Measurements from ENCODE around the gene GRIN2C.

GRIN2C gene

DNA sequence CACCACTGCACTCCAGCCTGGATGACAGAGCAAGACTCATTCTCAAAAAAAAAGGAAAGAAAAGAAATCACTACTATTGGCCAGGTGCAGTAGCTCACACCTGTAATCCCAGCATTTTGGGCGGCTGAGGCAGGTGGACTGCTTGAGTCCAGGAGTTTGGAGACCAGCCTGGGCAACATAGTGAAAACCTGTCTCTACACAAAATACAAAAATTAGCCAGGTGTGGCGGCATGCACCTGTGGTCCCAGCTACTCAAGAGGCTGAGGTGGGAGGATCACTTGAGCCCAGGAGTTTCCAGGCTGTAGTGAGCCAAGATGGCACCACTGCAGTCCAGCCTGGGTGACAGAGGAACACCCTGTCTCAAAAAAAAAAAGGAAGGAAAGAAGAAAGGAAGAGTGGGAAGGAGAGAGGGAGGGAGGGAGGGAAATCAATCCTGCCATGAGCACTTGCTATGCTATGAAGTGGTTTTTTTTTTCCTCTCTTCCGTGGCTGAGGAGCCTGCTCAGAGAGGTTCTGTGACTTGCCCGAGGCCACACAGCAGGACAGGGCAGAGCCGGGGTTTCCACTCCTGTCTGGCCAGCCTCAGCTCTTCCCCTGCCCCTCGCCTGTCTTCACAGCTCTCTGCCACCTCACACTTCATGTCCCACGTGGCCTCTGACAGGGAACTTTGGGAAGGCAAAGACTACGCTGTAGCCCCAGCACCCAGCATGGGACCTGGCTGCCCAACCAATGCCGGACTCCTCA lies 10.9 kb downstream of the GRIN2C start:
- no peaks in the 10 kb centered on the region for H3K9me3 ChIP-seq (ENCODE audit: insufficient read depth, low read length)
- no peak for TF ChIP-seq EZH2phosphoT487 (IDR thresholded peaks at IDR 0.05; ENCODE audit: low read depth)
- TF ChIP-seq, protein P1, sequence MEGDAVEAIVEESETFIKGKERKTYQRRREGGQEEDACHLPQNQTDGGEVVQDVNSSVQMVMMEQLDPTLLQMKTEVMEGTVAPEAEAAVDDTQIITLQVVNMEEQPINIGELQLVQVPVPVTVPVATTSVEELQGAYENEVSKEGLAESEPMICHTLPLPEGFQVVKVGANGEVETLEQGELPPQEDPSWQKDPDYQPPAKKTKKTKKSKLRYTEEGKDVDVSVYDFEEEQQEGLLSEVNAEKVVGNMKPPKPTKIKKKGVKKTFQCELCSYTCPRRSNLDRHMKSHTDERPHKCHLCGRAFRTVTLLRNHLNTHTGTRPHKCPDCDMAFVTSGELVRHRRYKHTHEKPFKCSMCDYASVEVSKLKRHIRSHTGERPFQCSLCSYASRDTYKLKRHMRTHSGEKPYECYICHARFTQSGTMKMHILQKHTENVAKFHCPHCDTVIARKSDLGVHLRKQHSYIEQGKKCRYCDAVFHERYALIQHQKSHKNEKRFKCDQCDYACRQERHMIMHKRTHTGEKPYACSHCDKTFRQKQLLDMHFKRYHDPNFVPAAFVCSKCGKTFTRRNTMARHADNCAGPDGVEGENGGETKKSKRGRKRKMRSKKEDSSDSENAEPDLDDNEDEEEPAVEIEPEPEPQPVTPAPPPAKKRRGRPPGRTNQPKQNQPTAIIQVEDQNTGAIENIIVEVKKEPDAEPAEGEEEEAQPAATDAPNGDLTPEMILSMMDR (IDR thresholded peaks at IDR 0.05; ENCODE audit: low read depth, low read length) = no peak
- H2AFZ ChIP-seq (ENCODE audit: low read depth, low read length) = no peak overlapping the region
- no peaks in the 10 kb centered on the region for H3K79me2 ChIP-seq (ENCODE audit: low read length)
- H3K36me3 ChIP-seq (replicated peaks; ENCODE audit: low read depth, low read length) = no peaks in the 10 kb centered on the region
- H3K27me3 ChIP-seq (ENCODE audit: low read depth, low read length) = no peaks in the 10 kb centered on the region
- no peaks in the 10 kb centered on the region for H4K20me1 ChIP-seq (ENCODE audit: insufficient read depth, low read length)
- no peak overlapping the region for H3K4me3 ChIP-seq (ENCODE audit: low read length)
- no peak overlapping the region for H3K4me2 ChIP-seq (ENCODE audit: low read length)
- no peak overlapping the region for H3K9ac ChIP-seq (ENCODE audit: low read length)
- no peak overlapping the region for H3K27ac ChIP-seq (ENCODE audit: low read length)
- no peaks in the 10 kb centered on the region for H3K4me1 ChIP-seq (ENCODE audit: low read length)

DNA sequence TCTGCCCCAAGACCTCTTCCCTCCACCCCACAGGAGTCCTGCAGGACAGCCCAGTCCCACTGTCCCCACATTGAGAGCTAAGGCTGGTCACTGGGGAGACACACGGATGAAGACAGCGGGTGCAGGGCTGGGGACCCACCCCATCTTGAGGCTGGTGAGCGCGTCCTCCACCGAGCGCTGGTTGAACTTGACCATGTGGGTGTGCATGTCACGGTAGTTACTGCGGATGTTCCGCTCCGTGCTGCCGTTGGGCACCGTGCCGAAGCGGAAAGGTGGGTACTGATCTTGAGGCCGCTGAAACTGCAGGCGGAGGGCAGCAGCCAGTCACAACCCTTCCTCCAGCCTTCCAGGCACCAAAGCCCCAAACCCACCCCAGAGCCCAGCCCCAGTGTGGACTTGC lies 13.1 kb downstream of the GRIN2C start:
- no peaks in the 10 kb centered on the region for H3K27me3 ChIP-seq (ENCODE audit: low read depth, low read length)
- no peaks in the 10 kb centered on the region for H3K9me3 ChIP-seq (ENCODE audit: insufficient read depth, low read length)
- no peaks in the 10 kb centered on the region for H4K20me1 ChIP-seq (ENCODE audit: insufficient read depth, low read length)

DNA sequence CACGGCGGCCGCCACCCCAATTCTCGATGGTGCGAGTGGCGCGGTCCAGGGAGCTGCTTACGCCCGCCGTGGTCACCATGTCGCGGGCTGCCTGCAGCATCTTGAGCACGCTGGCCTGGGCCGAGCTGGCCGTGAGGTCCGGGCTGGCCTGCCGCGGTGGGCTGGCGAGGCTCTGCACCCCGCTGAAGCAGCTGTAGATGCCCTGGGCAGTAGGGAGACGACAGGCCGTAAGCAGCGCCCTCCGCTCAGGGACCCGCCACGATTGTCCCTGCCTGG lies 16.4 kb downstream of the GRIN2C start:
- H4K20me1 ChIP-seq (ENCODE audit: insufficient read depth, low read length) = no peaks in the 10 kb centered on the region
- no peak overlapping the region for H3K4me2 ChIP-seq (ENCODE audit: low read length)
- H3K9ac ChIP-seq (ENCODE audit: low read length) = no peak overlapping the region

More for the DNA sequence above, 13.1 kb downstream of the GRIN2C start:
- H3K4me1 ChIP-seq (ENCODE audit: low read length) = no peaks in the 10 kb centered on the region
- H3K36me3 ChIP-seq (replicated peaks; ENCODE audit: low read depth, low read length) = no peaks in the 10 kb centered on the region
- H3K27ac ChIP-seq (ENCODE audit: low read length) = no peak overlapping the region
- no peaks in the 10 kb centered on the region for H3K79me2 ChIP-seq (ENCODE audit: low read length)
- H3K4me2 ChIP-seq (ENCODE audit: low read length) = no peak overlapping the region
- no peak overlapping the region for H2AFZ ChIP-seq (ENCODE audit: low read depth, low read length)
- TF ChIP-seq, protein P1 (IDR thresholded peaks at IDR 0.05; ENCODE audit: low read depth, low read length) = no peak
- no peak for TF ChIP-seq EZH2phosphoT487 (IDR thresholded peaks at IDR 0.05; ENCODE audit: low read depth)
- no peak overlapping the region for H3K9ac ChIP-seq (ENCODE audit: low read length)
- H3K4me3 ChIP-seq (ENCODE audit: low read length) = no peak overlapping the region

DNA sequence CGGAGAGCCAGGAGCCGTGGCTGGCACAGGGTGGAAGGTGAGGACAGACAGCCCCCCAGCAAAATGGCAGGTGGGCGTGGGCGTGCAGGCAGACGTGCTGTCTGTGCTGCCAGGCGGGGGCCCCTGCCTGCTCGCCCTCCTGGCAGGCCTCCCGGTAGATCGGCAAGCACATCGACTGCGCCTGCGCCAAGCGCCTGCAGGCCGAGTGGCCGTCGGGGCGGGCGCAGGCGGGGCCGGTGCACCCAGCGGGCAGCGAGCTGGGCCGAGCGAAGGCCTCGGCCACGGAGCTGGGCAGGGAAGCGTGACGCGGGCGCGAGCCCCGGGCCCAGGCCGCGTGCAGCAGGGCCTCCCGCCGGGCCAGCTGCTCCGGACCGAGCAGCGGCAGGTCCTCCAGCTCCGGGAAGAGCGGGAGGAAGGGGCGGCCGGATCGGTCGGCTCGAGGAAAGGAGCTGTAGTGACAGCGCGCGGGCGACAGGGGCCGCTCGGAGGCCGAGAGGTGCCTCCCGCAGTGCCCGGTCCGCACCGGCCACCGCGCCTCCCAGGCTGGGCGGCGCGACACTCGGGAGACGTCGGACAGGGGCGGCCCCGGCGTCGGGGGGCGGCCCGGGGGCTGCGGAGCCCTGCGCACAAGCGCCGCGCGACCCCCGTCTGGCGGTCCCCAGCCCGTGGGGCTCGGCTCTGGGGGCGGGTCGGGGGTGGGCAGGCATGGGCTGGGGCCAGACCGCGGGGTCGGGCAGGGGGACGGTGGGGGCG lies 16.9 kb downstream of the GRIN2C start:
- Histone ChIP-seq H3K4me3 (ENCODE audit: low read length) (no peak overlapping the region), H3K36me3 (replicated peaks; ENCODE audit: low read depth, low read length) (no peaks in the 10 kb centered on the region), H2AFZ (ENCODE audit: low read depth, low read length) (no peak overlapping the region), H3K27me3 (ENCODE audit: low read depth, low read length) (no peaks in the 10 kb centered on the region), H4K20me1 (ENCODE audit: insufficient read depth, low read length) (no peaks in the 10 kb centered on the region), H3K79me2 (ENCODE audit: low read length) (no peaks in the 10 kb centered on the region), H3K9ac (ENCODE audit: low read length) (no peak overlapping the region), H3K9me3 (ENCODE audit: insufficient read depth, low read length) (no peaks in the 10 kb centered on the region), H3K4me1 (ENCODE audit: low read length) (peaks cover 10% of the 10 kb centered on the region), H3K27ac (ENCODE audit: low read length) (no peak overlapping the region), H3K4me2 (ENCODE audit: low read length) (no peak overlapping the region)
- TF ChIP-seq EZH2phosphoT487 (IDR thresholded peaks at IDR 0.05; ENCODE audit: low read depth) = no peak
- TF ChIP-seq, protein P1 (IDR thresholded peaks at IDR 0.05; ENCODE audit: low read depth, low read length) = no peak

More for the DNA sequence above, 16.4 kb downstream of the GRIN2C start:
- no peaks in the 10 kb centered on the region for H3K27me3 ChIP-seq (ENCODE audit: low read depth, low read length)
- H3K79me2 ChIP-seq (ENCODE audit: low read length) = no peaks in the 10 kb centered on the region
- TF ChIP-seq, protein P1 (IDR thresholded peaks at IDR 0.05; ENCODE audit: low read depth, low read length) = no peak
- no peak for TF ChIP-seq EZH2phosphoT487 (IDR thresholded peaks at IDR 0.05; ENCODE audit: low read depth)
- no peaks in the 10 kb centered on the region for H3K9me3 ChIP-seq (ENCODE audit: insufficient read depth, low read length)
- peaks cover 10% of the 10 kb centered on the region for H3K4me1 ChIP-seq (ENCODE audit: low read length)
- no peak overlapping the region for H2AFZ ChIP-seq (ENCODE audit: low read depth, low read length)
- no peaks in the 10 kb centered on the region for H3K36me3 ChIP-seq (replicated peaks; ENCODE audit: low read depth, low read length)
- no peak overlapping the region for H3K27ac ChIP-seq (ENCODE audit: low read length)
- no peak overlapping the region for H3K4me3 ChIP-seq (ENCODE audit: low read length)

All from OCI-LY3 (cell line).